HUES48 (cell line): ENCODE results near the gene TNFRSF11A.

ENCODE experiments used
- H3K27ac ChIP-seq: one replicate; pipeline ENCODE4 v1.7.0; 2013; ENCODE audit warnings: low read depth, low read length, inconsistent platforms
- H3K27me3 ChIP-seq: 2 replicates; pipeline ENCODE4 v1.6.1; 2013; ENCODE audit warnings: mild to moderate bottlenecking, low read length; ENCODE audit not compliant: control insufficient read depth, insufficient read depth
- H3K36me3 ChIP-seq: 2 replicates; pipeline ENCODE4 v1.6.1; 2013; ENCODE audit warnings: low read length; ENCODE audit not compliant: control insufficient read depth, insufficient read depth
- H3K4me1 ChIP-seq: 2 replicates; pipeline ENCODE4 v1.6.1; 2013; ENCODE audit warnings: mild to moderate bottlenecking, low read length; ENCODE audit not compliant: control insufficient read depth, insufficient read depth
- H3K4me3 ChIP-seq: 2 replicates; pipeline ENCODE4 v1.5.1; 2013; ENCODE audit warnings: mild to moderate bottlenecking, low read depth, low read length
- H3K9ac ChIP-seq: 2 replicates; pipeline ENCODE4 v1.6.1; 2013; ENCODE audit warnings: mild to moderate bottlenecking, low read depth, low read length, moderate library complexity
- H3K9me3 ChIP-seq: 2 replicates; pipeline ENCODE4 v1.6.1; 2013; ENCODE audit warnings: low read length; ENCODE audit not compliant: control insufficient read depth, insufficient read depth

Gene TNFRSF11A

DNA sequence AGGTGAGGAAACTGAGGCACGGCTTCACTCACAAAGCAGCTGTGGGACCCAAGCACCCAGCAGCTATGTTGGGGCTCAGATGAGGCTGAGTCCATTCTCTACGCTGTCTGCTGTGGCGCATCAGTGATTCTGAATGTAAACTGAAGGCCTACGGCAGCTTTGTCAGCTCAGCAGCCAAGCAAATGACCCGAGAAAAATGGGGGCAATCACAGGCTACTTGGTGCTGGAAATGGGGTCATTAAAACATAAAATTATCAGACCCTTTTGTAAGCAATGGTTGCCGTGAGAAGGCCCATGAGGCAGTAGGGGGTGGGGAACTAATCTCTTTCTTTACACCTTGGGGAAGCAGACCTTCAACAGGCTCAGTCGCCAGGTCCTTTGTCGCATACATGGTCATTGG, 113.8 kb downstream of the TNFRSF11A start:
- no peaks in the 10 kb centered on the region for H3K36me3 ChIP-seq
- no peak overlapping the region for H3K27ac ChIP-seq
- H3K9ac ChIP-seq: no peak overlapping the region
- no peaks in the 10 kb centered on the region for H3K27me3 ChIP-seq
- no peak overlapping the region for H3K4me3 ChIP-seq
- H3K9me3 ChIP-seq: no peaks in the 10 kb centered on the region
- 0 out of 2 replicates have a peak, but pooled peaks cover 6% of the 10 kb centered on the region for H3K4me1 ChIP-seq
